Measurements from ENCODE around the gene ARPIN.

Gene ARPIN

DNA sequence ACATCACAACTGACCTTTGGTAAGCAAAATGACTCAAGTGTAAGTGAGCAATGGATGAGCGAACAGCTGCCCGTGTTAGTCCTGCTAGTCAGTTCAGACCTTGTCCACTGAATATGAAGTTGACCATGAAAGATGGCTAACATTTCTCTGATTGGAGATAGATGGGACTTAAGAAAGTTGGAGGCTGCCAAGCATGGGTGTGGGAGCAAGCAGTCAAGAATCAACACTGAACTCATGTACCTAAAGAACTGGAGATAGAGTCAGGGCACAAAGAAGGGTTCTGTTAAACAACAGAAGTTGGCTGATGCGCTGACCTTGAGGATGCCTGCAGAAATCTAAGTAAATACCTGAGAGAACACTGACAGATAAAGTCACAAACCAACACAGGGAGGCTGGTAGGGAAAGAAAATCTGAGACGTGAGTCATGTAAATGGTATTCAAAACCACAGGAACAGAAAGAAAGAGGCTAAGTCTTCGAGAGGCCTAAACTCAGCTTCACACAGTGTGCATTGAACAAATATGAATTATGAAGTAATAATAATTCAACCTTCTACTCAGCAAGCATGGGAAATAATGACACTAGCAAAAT lies 67.4 kb downstream of the ARPIN start:
- DNase-seq (ENCODE audit: low read depth, low spot score) = no peak
